Adipose tissue (tissue), 3 donors: ENCODE data around the gene CRYGN. TPM values are rescaled to one million over a fixed set of nuclear protein-coding genes. Genes with fewer than 3 reads are reported as not detected.

Source experiments
- polyA plus RNA-seq, 3 donors: library from polyadenylated mRNA; stranded (reverse); fragments of 200-250 nt; gene quantifications; one replicate each; pipeline ENCODE4 v1.2.3, GENCODE V29; 2013
- donor health status: healthy with polysubstance abuse.
- donor health status: Bipolar disorder and iron deficiency.
- donor health status: healthy.

Gene CRYGN
- polyA plus RNA-seq, 3 donors: 0.34 to 0.68 TPM; not detected in 1

Other genes with a start within 250 kb of the CRYGN start
- not detected for gene H2BK1, start 229.7 kb downstream of the CRYGN start, polyA plus RNA-seq
- gene ABCF2, start 212.9 kb downstream of the CRYGN start, polyA plus RNA-seq: 10 to 100 TPM; 11.3 to 32.4 (median 20.1) TPM
- 10 to 100 TPM in 2 of 3 donors, 1 to 10 TPM in 1; 9.9 to 19.1 (median 10.9) TPM for gene CHPF2, start 207.7 kb downstream of the CRYGN start, polyA plus RNA-seq
- 10 to 100 TPM; 10.8 to 44.8 (median 32.2) TPM for gene SMARCD3, start 191.4 kb downstream of the CRYGN start, polyA plus RNA-seq
- gene NUB1, start 98.3 kb downstream of the CRYGN start, polyA plus RNA-seq: 10 to 100 TPM; 25.0 to 40.6 (median 29.1) TPM
- 10 to 100 TPM in 2 of 3 donors, 1 to 10 TPM in 1; 1.3 to 20.0 (median 13.6) TPM for gene WDR86, start 30.1 kb downstream of the CRYGN start, polyA plus RNA-seq
- 100 to 1,000 TPM in 1 of 3 donors, 10 to 100 TPM in 2; 45.6 to 103 (median 94.7) TPM for gene RHEB, start 79.8 kb upstream of the CRYGN start, polyA plus RNA-seq